Caki2 (cell line): ENCODE measurements around the gene GBF1. TPM values are rescaled to one million over a fixed set of nuclear protein-coding genes. Genes with fewer than 3 reads are reported as not detected.
A peak's percentile ranks its signal among the peaks of the same experiment; 100 is the strongest.

Experiments
- DNase-seq: peaks from one replicate; pipeline ENCODE4 v3.0.0-alpha.2; 2015; ENCODE audit warnings: low read depth
- in situ Hi-C: cut with HindIII; loops from 2 replicates; pipeline ENCODE4 v1.10.0; 2016; ENCODE audit warnings: low sequenced_read_pairs, low pct_unique_long_range_greater_than_20kb, mixed read lengths
- total RNA-seq: library from RNA; depleted of rRNA; stranded (reverse); fragments of >200 nt; shearing (Covaris generic); gene quantifications from 2 replicates; pipeline ENCODE4 v1.2.3, GENCODE V29; 2014; ENCODE audit warnings: low replicate concordance

The GBF1 gene
- total RNA-seq, 1 experiment from 2014 or later, result 14.8 TPM

- in situ Hi-C loops, result loop anchor here (10.0 kb wide), 1 partner anchor 134 kb away; the partner anchor contains the start of gene ELOVL3
- no peak for DNase-seq
These were observed 113.5 kb downstream of the GBF1 start for GRCh38 chr10:102358712-102359382.

GRCh38 chr10:102367441-102367840 lies 122.1 kb downstream of the GBF1 start:
- in situ Hi-C loops, result no loop called here
- no peak for DNase-seq

- in situ Hi-C loops, result no loop called here
- DNase-seq, result peak; percentile 37
These were observed 122.7 kb downstream of the GBF1 start for GRCh38 chr10:102368077-102368476.

GRCh38 chr10:102371295-102371694 lies 126.0 kb downstream of the GBF1 start:
- DNase-seq, result no peak
- in situ Hi-C loops, result no loop called here

GRCh38 chr10:102375250-102375649 lies 129.9 kb downstream of the GBF1 start:
- no peak for DNase-seq
- in situ Hi-C loops, result no loop called here

- no peak for DNase-seq
- in situ Hi-C loops, result no loop called here
These were observed 130.5 kb downstream of the GBF1 start for GRCh38 chr10:102375867-102376266.

GRCh38 chr10:102376901-102377300 lies 131.6 kb downstream of the GBF1 start:
- in situ Hi-C loops, result no loop called here
- DNase-seq, result no peak

GRCh38 chr10:102379383-102379782 lies 134.1 kb downstream of the GBF1 start:
- in situ Hi-C loops, result no loop called here
- no peak for DNase-seq

GRCh38 chr10:102381983-102382382 lies 136.7 kb downstream of the GBF1 start:
- in situ Hi-C loops, result no loop called here
- DNase-seq, result no peak

GRCh38 chr10:102382871-102383270 lies 137.5 kb downstream of the GBF1 start:
- no peak for DNase-seq
- in situ Hi-C loops, result no loop called here

- in situ Hi-C loops, result no loop called here
- DNase-seq, result no peak
These were observed 138.7 kb downstream of the GBF1 start for GRCh38 chr10:102384053-102384452.

- in situ Hi-C loops, result no loop called here
- DNase-seq, result no peak
These were observed 139.5 kb downstream of the GBF1 start for GRCh38 chr10:102384606-102385429.

GRCh38 chr10:102389894-102390293 lies 144.6 kb downstream of the GBF1 start:
- in situ Hi-C loops, result no loop called here
- DNase-seq, result no peak

GRCh38 chr10:102392306-102392705 lies 147.0 kb downstream of the GBF1 start:
- DNase-seq, result no peak
- in situ Hi-C loops, result no loop called here

GRCh38 chr10:102393411-102394078 lies 148.2 kb downstream of the GBF1 start:
- in situ Hi-C loops, result no loop called here

GRCh38 chr10:102394079-102394800 lies 148.9 kb downstream of the GBF1 start:
- in situ Hi-C loops, result no loop called here
- peak; percentile 97 for DNase-seq

More at GRCh38 chr10:102393411-102394078, 148.2 kb downstream of the GBF1 start:
- no peak for DNase-seq

GRCh38 chr10:102394801-102395399 lies 149.6 kb downstream of the GBF1 start:
- in situ Hi-C loops, result no loop called here
- DNase-seq, result no peak
